Measurements from ENCODE around the gene MRPL9. TPM values are rescaled to one million over a fixed set of nuclear protein-coding genes. Genes with fewer than 3 reads are reported as not detected.

Gene MRPL9
- total RNA-seq (87.5 TPM), polyA plus RNA-seq (100 to 1,000 TPM; 148 to 179 (median 166) TPM)

DNA sequence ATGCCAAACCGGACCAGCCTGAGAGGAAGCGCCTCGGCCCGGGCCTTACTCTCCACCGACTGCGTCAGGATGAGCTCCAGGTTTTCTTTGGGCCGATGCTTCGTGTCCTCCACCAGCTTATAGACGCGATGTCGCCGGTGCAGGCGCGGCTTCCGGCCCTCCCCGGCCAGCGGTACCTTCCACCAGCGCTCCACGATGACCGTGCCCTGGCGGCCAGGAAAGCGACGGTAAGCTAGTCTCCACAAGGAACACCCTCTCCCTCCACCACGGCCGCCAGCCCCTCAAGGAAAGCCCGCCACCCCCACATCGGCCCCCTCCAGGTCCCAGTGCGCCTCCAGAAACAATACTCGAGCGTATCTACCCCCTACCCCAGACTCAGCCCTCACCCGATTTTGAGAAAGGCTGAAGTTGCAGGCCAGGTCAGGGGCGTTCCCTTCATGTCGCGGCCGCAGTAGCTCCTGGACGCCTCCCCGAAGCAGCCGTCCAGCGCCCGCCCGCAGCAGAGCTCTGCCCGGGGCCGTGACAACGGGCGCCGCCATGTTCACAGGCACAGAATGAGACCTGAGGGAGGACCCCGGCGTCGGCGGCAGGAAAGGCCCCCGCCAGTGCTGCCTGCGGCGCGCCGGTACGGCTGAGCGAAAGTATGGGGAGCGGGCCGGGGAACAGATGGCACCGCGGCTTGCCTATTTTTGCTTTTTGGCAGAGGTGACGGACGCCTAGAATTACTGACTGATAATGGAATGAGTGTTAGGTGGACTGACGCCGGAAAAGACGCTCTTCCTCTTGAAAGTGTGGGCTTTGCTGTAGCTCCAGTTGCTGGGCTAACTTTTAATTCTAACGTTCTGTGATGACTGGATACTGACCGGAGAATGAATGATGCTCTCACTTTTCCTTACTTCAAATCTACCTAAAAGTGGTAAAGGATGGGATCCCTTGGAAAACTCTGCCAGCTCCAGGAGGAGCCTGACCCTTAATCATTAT, at the start of gene MRPL9:
MRPL9 (minus strand) TSS at position 556 of the 981 bp plus-strand sequence; CDS start at position 539, 17 bp downstream.
- Mint-ChIP-seq H3K4me1 (peaks cover 0 to 29% (median 13%) of the 10 kb centered on the region in 4 donors), H3K36me3 (peaks cover 24% of the 10 kb centered on the region), H3K4me3 (peak within 1 kb of the TSS; percentile 89 to 96 (median 93)), H3K9me3 (no peaks in the 10 kb centered on the region), H3K27me3 (no peaks in the 10 kb centered on the region), H3K27ac (peak within 1 kb of the TSS; percentile 93 to 98 (median 96))
- Histone ChIP-seq H3K27me3 (ENCODE audit: control insufficient read depth, insufficient read depth, low read length) (no peaks in the 10 kb centered on the region), H3K4me1 (ENCODE audit: control insufficient read depth, insufficient read depth, low read length, poor library complexity, severe bottlenecking) (peaks cover 12% of the 10 kb centered on the region), H3K27ac (ENCODE audit: insufficient read depth, low read length, poor library complexity, severe bottlenecking) (peak within 1 kb of the TSS; percentile 83), H3K9me3 (ENCODE audit: control insufficient read depth in 2 of 2, low read length in 2 of 2) (no peaks in the 10 kb centered on the region), H3K36me3 (ENCODE audit: control insufficient read depth, insufficient read depth, low read length) (peaks cover 33% of the 10 kb centered on the region), H3K4me3 (ENCODE audit: low read depth, low read length) (peak within 1 kb of the TSS; percentile 97)
- DNase-seq = peak; percentile 67 to 91 (median 86)
- peak; percentile 99 for ATAC-seq (ENCODE audit: low read depth in 2 of 2)

DNA sequence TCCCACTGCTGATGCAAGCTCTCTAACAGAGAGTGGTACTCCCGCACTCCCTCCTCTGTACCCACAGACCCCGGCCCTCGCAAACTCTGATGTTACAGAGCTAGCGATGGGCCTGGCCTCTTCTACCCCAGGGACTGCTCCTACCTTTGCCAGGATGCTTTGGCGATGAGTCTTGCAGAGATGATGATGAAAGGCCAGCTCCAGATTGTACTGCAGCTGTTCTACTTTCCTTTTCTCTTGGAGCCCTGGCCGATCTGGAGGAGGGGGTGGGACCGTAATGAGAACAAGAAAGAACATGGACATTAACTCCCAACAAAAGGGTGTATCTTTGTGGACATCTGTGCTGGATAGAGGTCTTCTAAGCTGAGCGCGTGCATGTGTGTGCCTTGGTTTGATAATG, 47.9 kb upstream of the MRPL9 start:
- ATAC-seq (ENCODE audit: low read depth in 2 of 2) (no peak), DNase-seq (no peak)
- no peak overlapping the region for H3K4me3 Mint-ChIP-seq
- peaks cover 0 to 51% (median 18%) of the 10 kb centered on the region in 4 donors for H3K4me1 Mint-ChIP-seq
- H3K36me3 Mint-ChIP-seq = no peaks in the 10 kb centered on the region
- no peaks in the 10 kb centered on the region for H3K9me3 ChIP-seq (ENCODE audit: control insufficient read depth in 2 of 2, low read length in 2 of 2)
- H3K27me3 Mint-ChIP-seq = peaks cover 4% of the 10 kb centered on the region
- no peak overlapping the region for H3K27ac ChIP-seq (ENCODE audit: insufficient read depth, low read length, poor library complexity, severe bottlenecking)
- H3K27me3 ChIP-seq (ENCODE audit: control insufficient read depth, insufficient read depth, low read length) = no peaks in the 10 kb centered on the region
- H3K27ac Mint-ChIP-seq = no peak overlapping the region
- peaks cover 17% of the 10 kb centered on the region for H3K4me1 ChIP-seq (ENCODE audit: control insufficient read depth, insufficient read depth, low read length, poor library complexity, severe bottlenecking)
- H3K4me3 ChIP-seq (ENCODE audit: low read depth, low read length) = no peak overlapping the region
- no peaks in the 10 kb centered on the region for H3K9me3 Mint-ChIP-seq
- no peaks in the 10 kb centered on the region for H3K36me3 ChIP-seq (ENCODE audit: control insufficient read depth, insufficient read depth, low read length)

DNA sequence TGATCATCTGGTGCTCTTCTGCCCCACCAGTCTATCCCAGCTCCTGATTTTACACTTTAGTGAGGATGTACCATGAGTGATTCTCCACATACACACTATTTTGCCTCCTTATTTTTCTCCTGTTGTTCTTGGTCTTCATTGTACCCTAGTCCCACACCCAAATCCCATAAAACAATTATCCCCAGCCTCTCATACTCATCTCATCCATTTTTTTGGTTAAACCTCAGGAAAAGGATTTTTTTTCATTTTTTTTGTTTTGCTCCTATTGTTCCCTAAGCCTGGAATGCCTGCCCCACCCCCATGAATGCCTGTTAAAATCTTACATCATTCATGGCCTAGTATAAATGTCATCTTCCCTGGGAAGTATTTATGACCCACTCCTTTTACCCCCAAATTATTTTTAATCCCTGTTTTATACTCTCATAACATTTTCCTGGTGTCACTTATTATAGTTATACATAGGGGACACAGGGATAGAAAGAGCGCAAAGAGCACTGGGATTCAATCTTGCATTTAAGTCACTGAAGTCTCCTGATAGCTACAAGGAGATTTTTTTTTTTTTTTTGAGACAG, 46.8 kb upstream of the MRPL9 start:
- H3K4me1 Mint-ChIP-seq = peaks cover 0 to 41% (median 10%) of the 10 kb centered on the region in 4 donors
- H3K27ac Mint-ChIP-seq = peak overlapping the region in 2 of 3 donors; percentile 4 to 80
- no peaks in the 10 kb centered on the region for H3K9me3 ChIP-seq (ENCODE audit: control insufficient read depth in 2 of 2, low read length in 2 of 2)
- H3K9me3 Mint-ChIP-seq = no peaks in the 10 kb centered on the region
- no peak for DNase-seq
- H3K4me3 ChIP-seq (ENCODE audit: low read depth, low read length) = no peak overlapping the region
- peaks cover 6% of the 10 kb centered on the region for H3K4me1 ChIP-seq (ENCODE audit: control insufficient read depth, insufficient read depth, low read length, poor library complexity, severe bottlenecking)
- H3K27me3 ChIP-seq (ENCODE audit: control insufficient read depth, insufficient read depth, low read length) = no peaks in the 10 kb centered on the region
- H3K36me3 Mint-ChIP-seq = no peaks in the 10 kb centered on the region
- H3K36me3 ChIP-seq (ENCODE audit: control insufficient read depth, insufficient read depth, low read length) = no peaks in the 10 kb centered on the region
- no peak overlapping the region for H3K4me3 Mint-ChIP-seq
- no peak overlapping the region for H3K27ac ChIP-seq (ENCODE audit: insufficient read depth, low read length, poor library complexity, severe bottlenecking)
- H3K27me3 Mint-ChIP-seq = peaks cover 4% of the 10 kb centered on the region
- no peak for ATAC-seq (ENCODE audit: low read depth in 2 of 2)

DNA sequence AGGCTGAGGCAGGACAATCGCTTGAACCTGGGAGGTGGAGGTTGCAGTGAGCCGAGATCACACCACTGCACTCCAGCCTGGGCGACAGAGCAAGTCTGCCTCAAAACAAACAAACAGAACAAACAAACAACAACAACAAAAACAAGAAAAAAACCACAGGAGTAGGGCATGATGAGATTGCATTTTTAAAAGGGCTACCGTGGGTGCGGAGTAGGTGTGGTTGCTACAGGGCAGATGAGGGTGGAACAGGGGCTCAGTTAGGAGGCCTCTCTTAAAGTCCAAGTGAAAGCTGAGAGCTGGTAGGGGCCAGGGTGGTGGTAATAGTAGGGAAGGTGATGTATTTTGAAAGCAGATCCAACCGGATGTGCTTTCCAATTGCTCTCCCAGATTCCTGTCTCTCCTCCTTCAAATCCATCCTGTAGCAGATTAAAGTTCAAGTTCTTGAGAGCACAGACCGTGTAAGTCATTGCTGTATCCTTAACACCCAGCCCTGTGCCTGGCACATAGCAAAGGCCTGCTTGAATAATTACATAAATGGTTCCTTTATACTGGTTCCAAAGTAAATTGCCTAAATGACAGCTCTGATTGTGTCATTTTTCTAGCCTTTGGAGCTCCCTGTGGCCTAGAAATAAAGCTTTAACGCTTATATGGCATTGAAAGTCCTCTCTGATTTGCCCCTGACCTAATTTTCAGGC, 46.1 kb upstream of the MRPL9 start:
- Histone ChIP-seq H3K27me3 (ENCODE audit: control insufficient read depth, insufficient read depth, low read length) (no peaks in the 10 kb centered on the region), H3K27ac (ENCODE audit: insufficient read depth, low read length, poor library complexity, severe bottlenecking) (no peak overlapping the region), H3K36me3 (ENCODE audit: control insufficient read depth, insufficient read depth, low read length) (no peaks in the 10 kb centered on the region), H3K4me3 (ENCODE audit: low read depth, low read length) (no peak overlapping the region), H3K4me1 (ENCODE audit: control insufficient read depth, insufficient read depth, low read length, poor library complexity, severe bottlenecking) (no peaks in the 10 kb centered on the region), H3K9me3 (ENCODE audit: control insufficient read depth in 2 of 2, low read length in 2 of 2) (no peaks in the 10 kb centered on the region)
- H3K27me3 Mint-ChIP-seq = peaks cover 4% of the 10 kb centered on the region
- H3K27ac Mint-ChIP-seq = peak overlapping the region in 2 of 3 donors; percentile 4 to 80
- ATAC-seq (ENCODE audit: low read depth in 2 of 2) = no peak
- H3K9me3 Mint-ChIP-seq = no peaks in the 10 kb centered on the region
- H3K36me3 Mint-ChIP-seq = no peaks in the 10 kb centered on the region
- no peak for DNase-seq
- peaks cover 0 to 36% (median 6%) of the 10 kb centered on the region in 4 donors for H3K4me1 Mint-ChIP-seq
- H3K4me3 Mint-ChIP-seq = no peak overlapping the region

DNA sequence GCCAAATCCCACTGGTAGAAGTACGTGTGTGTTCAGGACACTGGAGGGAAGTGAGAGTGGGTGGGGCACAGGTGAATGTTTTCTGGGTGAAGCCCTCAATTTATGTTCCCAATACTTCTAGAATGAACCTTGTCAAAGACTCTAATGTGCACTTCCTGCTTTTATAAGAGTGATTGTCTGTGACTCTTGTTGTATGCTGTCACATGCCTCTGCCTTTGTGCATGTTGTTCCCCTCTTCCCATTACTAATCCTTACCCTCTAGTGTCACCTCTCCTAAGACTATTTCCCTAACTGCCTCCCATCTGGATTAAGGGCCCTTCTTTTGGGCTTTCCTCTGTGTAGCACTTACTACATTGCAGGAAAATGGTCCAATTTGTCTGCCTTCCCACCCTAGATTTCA, 44.5 kb upstream of the MRPL9 start:
- ATAC-seq (ENCODE audit: low read depth in 2 of 2) (no peak), DNase-seq (no peak)
- Mint-ChIP-seq H3K36me3 (no peaks in the 10 kb centered on the region), H3K4me3 (no peak overlapping the region), H3K9me3 (no peaks in the 10 kb centered on the region), H3K27ac (peak overlapping the region in 2 of 3 donors; percentile 60 to 72), H3K27me3 (peaks cover 4% of the 10 kb centered on the region), H3K4me1 (peaks cover 0 to 26% (median 5%) of the 10 kb centered on the region in 4 donors)
- Histone ChIP-seq H3K27ac (ENCODE audit: insufficient read depth, low read length, poor library complexity, severe bottlenecking) (no peak overlapping the region), H3K4me3 (ENCODE audit: low read depth, low read length) (no peak overlapping the region), H3K9me3 (ENCODE audit: control insufficient read depth in 2 of 2, low read length in 2 of 2) (no peaks in the 10 kb centered on the region), H3K27me3 (ENCODE audit: control insufficient read depth, insufficient read depth, low read length) (no peaks in the 10 kb centered on the region), H3K4me1 (ENCODE audit: control insufficient read depth, insufficient read depth, low read length, poor library complexity, severe bottlenecking) (no peaks in the 10 kb centered on the region), H3K36me3 (ENCODE audit: control insufficient read depth, insufficient read depth, low read length) (no peaks in the 10 kb centered on the region)

DNA sequence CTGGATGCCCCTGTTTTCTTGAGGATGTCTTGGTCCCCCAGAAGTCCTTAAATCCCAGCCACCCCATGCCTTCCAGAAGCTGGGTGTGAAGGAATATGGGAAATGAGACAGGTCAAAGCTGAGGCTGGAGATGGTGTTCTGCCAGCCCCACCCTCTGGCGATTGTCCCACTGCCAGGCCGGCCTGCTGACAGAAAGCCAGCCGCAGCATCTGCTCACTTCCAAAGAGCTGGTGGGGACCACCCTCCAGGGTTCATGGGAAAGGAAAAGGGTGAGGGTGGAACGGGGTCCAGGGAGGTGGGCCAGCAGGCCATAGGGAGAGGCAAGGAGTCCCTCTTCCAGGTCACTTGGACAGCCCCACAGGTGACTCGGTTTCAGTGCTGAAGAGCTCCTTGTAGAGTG, 43.8 kb upstream of the MRPL9 start:
- H3K4me3 ChIP-seq (ENCODE audit: low read depth, low read length) = no peak overlapping the region
- H3K36me3 ChIP-seq (ENCODE audit: control insufficient read depth, insufficient read depth, low read length) = no peaks in the 10 kb centered on the region
- no peaks in the 10 kb centered on the region for H3K36me3 Mint-ChIP-seq
- H3K9me3 Mint-ChIP-seq = no peaks in the 10 kb centered on the region
- H3K27me3 ChIP-seq (ENCODE audit: control insufficient read depth, insufficient read depth, low read length) = no peaks in the 10 kb centered on the region
- DNase-seq (no peak), ATAC-seq (ENCODE audit: low read depth in 2 of 2) (no peak)
- H3K27me3 Mint-ChIP-seq = peaks cover 4% of the 10 kb centered on the region
- no peak overlapping the region for H3K4me3 Mint-ChIP-seq
- H3K4me1 ChIP-seq (ENCODE audit: control insufficient read depth, insufficient read depth, low read length, poor library complexity, severe bottlenecking) = no peaks in the 10 kb centered on the region
- H3K27ac Mint-ChIP-seq = peak overlapping the region in 1 of 3 donors; percentile 66
- peaks cover 0 to 19% (median 3%) of the 10 kb centered on the region in 4 donors for H3K4me1 Mint-ChIP-seq
- no peaks in the 10 kb centered on the region for H3K9me3 ChIP-seq (ENCODE audit: control insufficient read depth in 2 of 2, low read length in 2 of 2)
- no peak overlapping the region for H3K27ac ChIP-seq (ENCODE audit: insufficient read depth, low read length, poor library complexity, severe bottlenecking)

DNA sequence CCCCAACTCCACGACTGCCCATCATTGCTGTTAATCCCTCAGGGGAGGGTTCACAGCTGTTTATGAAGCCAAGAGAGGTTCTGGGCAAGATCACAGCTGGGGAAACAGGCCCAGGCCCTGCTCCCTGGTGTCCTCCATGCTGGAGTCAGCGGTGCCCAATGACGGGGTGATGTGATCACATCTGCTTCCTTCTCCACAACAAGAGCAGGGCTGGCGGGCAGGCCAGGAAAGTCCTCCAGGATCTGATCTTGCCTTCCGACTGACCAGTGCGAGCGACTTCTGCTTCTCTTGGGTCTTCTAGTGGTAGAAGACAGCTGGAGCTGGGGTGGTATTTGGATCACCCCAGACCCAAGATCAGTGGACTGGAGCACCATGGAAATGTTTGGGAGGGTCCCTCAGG, 42.9 kb upstream of the MRPL9 start:
- peaks cover 4% of the 10 kb centered on the region for H3K27me3 Mint-ChIP-seq
- H3K4me3 Mint-ChIP-seq = no peak overlapping the region
- no peak overlapping the region for H3K27ac ChIP-seq (ENCODE audit: insufficient read depth, low read length, poor library complexity, severe bottlenecking)
- H3K27me3 ChIP-seq (ENCODE audit: control insufficient read depth, insufficient read depth, low read length) = no peaks in the 10 kb centered on the region
- ATAC-seq (ENCODE audit: low read depth in 2 of 2) = no peak
- H3K36me3 Mint-ChIP-seq = no peaks in the 10 kb centered on the region
- H3K27ac Mint-ChIP-seq = no peak overlapping the region
- no peaks in the 10 kb centered on the region for H3K9me3 Mint-ChIP-seq
- H3K4me1 ChIP-seq (ENCODE audit: control insufficient read depth, insufficient read depth, low read length, poor library complexity, severe bottlenecking) = no peaks in the 10 kb centered on the region
- DNase-seq = no peak
- H3K9me3 ChIP-seq (ENCODE audit: control insufficient read depth in 2 of 2, low read length in 2 of 2) = no peaks in the 10 kb centered on the region
- no peaks in the 10 kb centered on the region for H3K36me3 ChIP-seq (ENCODE audit: control insufficient read depth, insufficient read depth, low read length)
- H3K4me1 Mint-ChIP-seq = peaks cover 0 to 19% (median 3%) of the 10 kb centered on the region in 4 donors
- no peak overlapping the region for H3K4me3 ChIP-seq (ENCODE audit: low read depth, low read length)
